Hematopoietic multipotent progenitor cell treated with erythropoietin and hydrocortisone succinate and interleukin-3 and kit ligand, for 8 days (in vitro differentiated cells): ENCODE measurements around the gene TBK1.

Source experiments
- DNase-seq: peaks from one replicate; pipeline ENCODE4 v3.0.0-alpha.2; 2015

The TBK1 gene

DNA sequence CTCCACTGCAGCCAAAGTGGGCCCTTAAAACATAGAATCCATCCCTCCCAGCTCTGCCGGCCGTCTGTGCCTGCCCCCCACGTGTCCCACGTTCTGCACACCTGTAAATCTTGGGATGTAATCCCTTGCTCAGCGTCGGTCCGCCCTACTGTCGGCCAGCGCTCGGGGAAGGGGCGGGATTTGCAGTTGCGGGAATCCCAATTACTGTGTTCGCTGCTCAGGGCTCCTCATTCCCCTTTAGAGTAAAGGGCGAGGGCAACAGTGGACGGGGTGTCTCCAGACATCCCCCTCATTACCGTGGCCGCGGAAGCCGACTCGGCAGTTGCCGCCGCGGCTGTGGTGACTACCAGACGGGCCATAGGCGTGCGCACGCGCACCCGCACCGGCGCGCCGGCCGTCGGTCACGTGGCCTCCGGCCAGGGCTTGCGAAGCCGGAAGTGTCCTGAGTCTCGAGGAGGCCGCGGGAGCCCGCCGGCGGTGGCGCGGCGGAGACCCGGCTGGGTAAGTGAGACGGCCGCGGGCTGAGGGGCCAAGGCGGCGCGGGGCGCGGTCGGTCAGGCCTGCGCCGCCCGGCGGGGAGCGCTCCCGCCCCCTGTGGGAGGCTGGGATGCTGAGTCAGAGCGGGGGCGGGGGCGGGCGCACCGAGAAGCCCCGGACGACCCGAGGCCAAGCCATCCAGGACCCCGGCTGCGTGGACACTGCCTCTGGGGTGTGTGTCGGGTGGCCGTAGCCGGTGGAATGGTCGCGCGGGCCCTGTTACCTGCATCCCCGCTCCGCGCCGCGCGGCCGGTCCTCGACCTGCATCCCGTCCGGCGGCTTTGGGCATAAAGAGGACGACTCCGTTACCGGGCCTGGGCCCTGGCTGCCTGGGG, at the start of gene TBK1:
TSS of gene TBK1 (plus strand) at position 434 of the 872 bp plus-strand sequence. CDS start 3,751 bp downstream, outside the sequence.
- peak; percentile 80 for DNase-seq

DNA sequence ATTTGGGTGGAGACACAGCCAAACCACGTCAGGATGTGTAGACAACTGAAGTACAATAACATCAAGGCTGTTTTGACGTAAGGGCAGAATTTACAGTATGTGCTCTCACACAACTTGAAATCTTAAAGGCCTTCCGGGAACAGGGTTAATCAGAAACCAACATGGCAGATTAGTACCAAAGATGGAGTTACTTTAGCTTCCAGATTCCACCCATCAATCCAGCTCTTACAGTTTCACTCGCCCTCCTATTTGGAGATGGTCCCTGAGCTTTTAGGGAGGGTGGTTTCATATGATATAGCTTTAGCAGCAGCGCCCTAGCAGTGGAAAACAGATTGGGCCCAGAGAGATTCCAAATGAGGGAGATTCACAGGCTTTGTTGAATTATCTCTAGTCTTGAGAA, 49.7 kb upstream of the TBK1 start:
- no peak for DNase-seq

DNA sequence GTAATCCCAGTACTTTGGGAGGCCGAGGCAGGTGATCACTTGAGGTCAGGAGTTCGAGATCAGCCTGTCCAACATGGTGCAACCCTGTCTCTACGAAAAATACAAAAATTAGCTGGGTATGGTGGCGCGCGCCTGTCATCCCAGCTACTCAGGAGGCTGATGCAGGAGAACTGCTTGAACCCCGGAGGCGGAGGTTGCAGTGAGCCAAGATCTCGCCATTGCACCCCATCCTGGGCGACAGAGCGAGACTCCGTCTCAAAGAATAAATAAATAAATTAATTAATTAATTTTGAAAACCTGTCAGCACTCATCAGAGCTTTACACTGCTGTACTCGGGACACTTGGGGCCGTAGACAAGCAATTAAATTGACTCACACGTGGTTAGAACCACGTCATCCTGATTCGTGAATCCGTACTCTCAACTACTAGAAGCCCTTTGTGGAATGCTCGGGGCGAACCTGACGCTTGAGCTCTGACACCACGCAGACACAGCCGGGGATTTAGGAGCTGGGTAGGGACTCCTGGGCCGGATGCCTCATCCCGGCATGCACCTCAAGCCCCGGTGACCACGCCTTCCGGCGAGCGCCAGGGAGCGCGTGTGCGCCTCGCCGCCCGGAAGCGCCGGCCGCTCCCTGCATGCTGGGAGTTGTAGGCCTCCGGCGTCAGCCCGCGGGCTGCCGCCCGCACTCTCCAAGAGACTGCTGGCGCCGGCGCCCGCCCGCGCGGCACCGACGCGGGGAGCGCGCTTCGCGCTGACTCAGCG, 48.0 kb upstream of the TBK1 start, which contains the start of gene XPOT:
TSS of gene XPOT (plus strand) at position 686 of the 763 bp plus-strand sequence. CDS start 5,644 bp downstream, outside the sequence.
- peak; percentile 95 for DNase-seq

DNA sequence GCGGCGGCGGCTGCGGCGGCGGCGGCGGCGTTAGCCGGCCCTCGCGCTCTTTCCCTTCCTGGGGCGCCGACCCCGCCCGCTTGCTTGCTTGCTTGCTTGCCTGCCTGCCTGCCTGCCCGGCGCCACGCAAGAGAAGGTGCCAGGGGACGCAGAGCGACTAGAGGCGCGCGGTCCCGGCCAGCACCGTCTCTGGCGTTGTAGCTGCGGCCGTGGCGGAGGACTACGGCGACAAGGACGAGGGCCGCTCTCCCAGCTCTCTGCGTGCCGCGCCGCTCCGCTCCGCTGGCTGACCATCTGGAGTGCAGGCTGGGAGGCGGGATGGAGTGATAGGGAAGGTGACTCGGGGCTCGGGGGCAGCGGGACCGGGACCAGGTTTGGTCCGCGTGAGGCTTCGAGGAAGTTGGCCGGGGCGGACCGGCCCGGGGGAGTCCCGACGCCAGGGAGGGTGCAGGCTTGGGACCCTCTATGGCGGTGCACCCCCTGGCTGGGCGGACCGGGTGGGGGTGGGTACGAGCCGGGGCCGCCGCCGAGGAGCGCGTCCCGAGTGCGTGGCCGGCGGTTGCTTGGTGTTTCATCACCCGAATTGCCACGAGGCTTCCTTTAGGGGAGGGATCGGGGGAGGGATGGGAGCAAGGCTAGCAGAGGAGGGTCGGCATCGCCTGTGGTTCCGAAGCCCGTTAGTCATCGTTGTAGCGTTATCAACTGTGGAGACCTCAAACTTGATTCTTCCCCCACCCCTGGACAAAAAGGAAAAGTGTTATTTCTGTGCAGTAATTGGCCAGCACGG, 47.3 kb upstream of the TBK1 start:
- DNase-seq: peak; percentile 80

DNA sequence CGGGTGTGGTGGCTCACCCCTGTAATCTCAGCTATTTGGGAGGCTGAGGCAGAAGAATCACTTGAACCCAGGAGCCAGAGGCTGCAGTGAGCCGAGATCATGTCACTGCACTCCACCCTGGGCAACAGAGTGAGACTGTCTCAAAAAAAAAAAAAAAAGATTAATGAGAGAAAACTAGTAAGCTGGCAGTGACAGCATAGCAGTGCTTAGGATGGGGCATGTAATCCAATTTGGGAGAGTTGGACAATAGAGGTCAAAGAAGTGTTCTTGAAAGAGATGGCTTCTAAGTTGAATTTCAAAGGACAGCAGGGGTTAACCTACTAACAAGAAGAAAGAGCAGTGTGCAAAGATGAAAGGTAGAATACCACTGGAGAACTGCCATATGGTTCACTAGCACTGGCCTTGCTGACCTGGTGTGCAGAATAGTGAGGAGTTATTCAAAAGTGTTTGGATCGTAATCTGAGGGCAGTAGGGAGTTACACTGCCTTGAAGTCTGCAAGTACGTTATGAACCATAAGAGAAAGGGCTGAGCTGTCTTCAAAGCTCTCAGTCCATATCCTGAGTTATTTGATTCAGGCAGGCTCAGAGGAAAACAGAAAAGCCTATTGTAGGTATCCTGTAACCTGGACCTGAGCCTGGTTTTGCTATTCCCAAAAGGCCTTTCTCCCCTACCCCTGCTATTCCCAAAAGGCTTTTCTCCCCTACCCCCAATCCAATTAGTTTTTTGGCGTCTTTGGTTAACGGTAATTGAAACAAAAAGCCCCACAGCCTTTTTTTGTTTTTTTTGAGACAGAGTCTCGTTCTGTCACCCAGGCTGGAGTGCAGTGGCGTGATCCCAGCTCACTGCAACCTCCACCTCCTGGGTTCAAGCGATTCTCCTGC, 44.3 kb upstream of the TBK1 start:
- DNase-seq: peak; percentile 13

DNA sequence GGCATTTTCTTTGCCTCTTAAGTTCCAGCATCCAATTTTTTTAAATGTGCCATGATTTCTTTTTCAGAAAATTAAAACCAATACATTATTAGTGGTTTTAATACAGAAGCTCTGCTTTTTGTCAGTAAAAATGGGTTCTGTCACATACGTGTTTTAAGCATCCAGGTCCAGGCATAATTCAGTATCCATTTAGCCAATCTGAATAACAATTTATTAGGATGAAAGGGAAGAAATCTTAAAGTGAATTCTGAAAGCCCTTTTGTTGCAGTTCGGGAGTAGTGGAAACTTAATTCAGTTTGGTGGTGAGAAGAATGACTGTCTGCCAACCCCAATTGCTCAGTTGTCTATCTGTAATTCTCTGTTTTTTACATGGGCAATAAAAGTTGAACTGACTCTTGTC, 40.5 kb upstream of the TBK1 start:
- no peak for DNase-seq

DNA sequence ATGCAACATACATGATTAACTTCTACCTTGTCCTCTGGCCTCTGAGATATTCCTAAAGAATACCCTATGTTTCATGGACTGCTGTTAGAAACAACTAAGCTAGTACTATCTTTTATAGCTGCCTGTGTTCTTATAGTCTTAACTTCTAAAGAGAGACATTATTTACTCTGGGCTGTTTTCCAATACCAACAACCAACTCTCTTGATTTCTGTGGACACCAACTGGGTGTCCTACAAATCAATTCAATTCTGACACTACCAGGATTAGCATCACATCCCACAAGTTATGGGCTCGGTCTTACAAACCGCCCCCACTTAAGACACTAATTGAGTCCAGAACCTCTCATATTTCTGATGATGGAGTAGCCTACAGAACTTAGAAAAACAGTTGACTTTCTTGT, 39.5 kb upstream of the TBK1 start:
- no peak for DNase-seq

DNA sequence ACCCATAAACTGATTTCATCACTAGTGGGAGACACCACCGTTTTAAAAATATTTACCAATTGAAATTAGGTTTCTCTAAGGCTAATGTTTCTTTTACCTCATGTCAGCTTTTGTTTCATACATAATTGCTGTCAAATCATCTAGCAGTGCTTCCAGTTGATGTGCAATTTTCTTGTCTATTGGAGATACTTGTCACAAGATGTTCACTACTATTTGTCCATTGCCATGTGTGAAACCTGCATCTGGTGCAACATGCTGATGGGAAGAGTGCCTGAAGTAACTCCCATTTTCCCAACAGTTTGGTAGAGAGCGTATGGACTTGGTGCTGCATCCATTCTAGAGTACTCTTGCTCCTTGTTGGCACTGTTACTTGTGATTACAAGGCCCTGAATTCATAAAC, 38.0 kb upstream of the TBK1 start:
- DNase-seq: no peak

DNA sequence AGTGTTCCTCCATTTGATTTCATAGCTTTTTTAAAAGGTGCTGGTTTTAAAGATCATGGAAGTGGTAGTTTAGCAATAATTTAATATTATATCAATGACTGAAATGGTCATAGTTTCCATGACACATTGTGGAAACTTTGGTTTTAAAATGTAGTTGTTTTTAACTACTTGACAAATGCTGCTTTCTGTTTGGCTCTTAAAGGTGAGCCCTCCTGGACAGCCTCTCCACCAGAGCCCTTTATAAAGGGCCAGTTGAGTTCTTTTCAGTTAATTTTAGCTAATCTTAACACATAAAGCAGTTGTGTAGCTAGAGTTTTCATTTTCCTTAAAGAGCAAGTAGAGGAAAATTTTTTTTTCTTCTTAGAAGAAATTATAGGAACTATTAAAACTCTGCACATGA, 33.7 kb upstream of the TBK1 start:
- no peak for DNase-seq

DNA sequence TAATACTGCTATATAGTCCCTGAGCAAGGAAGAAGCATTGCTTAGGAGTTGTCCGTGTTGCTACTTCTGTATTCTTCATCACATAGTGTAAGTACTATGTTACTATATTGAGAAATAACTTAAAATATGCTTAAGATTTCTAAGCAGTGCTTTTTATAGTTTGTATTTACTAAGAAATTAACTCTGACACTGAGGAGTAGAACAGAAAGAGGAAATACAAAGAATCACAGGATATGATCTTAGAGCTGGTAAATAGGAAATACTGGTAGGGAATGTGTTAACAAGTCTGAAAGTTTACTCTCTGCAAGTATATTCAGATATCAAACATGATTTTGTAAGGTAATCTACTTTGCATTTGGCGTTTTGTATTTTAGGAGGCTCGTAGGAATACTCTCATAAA, 32.2 kb upstream of the TBK1 start:
- DNase-seq: no peak

DNA sequence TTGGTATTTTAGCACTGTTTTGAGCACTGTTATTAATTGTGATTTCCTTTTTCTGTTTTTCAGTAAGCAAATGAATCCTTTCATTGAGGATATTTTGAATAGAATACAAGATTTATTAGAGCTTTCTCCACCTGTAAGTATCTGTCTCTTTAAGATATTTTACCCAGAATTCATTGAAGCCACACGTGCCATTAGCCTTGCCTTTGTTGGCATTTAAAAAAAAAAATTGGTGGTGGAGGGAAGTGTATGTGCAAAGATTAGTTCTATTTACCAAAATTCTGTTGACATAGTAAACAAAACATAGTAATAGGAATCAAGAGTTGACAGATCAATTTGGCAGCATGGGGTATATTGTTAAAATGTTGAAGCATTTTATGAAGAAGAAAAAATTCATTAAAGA, 23.9 kb upstream of the TBK1 start:
- no peak for DNase-seq

DNA sequence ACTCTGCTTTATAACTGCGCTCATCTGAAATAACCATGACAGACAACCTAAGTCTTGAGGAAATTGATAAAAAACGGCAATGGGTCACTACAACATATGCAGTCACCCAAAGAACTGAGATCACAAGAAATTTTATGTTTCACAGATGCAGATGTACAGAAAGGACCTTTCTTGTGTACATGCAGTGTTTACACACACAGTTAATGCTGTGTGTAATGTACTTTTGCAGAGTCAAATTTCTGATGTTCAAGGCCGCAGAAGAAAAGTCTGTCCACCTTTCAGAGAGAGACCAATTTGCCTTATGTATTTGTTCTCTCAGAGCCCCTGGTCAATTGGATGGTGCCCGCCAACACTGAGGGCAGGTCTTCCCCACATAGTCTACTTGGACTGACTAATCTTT, 23.0 kb upstream of the TBK1 start:
- DNase-seq: no peak

DNA sequence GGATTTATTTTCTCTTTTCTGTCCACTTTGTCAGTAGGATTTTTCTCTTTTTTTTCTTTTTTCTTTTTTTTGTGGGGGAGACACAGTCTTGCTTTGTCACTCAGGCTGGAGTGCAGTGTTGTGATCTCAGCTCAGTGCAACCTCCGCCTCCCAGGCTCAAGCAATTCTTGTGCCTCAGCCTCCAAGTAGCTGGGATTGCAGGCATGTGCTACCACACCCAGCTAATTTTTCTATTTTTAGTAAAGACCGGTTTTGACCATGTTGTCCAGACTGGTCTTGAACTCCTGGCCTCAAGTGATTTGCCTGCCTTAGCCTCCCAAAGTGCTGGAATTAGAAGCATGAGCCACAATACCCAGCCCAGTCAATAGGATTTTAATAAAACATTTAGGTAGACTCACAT, 21.0 kb upstream of the TBK1 start:
- DNase-seq: no peak

DNA sequence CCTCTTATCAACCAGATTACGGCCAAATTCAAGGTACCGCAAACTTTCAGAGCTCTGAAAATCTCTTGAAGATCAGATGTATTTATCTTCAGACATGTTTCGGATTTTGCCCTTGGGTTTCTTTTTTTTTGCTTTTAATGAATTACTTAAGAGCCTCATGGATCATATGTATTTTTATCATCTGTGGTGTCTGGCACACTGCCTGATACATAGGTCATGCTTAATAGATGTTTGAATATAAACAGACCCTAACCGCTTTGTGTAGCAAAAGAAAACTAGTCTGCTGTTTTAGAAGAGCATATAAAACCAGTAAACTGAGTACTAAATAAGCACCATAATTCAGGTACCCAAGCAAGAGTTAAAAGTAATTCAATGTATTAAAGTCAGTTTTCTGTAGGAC, 20.1 kb upstream of the TBK1 start:
- no peak for DNase-seq

DNA sequence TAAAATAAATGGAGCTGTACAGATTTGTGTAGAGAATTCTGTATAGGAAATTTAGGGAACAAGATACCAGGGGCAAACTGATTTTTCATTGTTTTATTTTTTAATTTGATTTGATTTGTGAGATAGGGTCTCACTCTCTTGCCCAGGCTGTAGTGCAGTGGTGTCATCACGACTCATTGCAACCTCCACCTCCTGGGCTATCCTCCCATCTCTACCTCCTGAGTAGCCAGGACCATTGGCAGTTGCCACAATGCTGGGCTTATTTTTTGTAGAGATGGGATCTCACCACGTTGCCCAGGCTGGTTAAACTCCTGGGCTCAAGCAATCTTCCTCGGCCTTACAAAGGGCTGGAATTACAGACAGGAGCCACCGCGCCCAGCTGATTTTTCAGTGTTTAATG, 18.0 kb upstream of the TBK1 start:
- no peak for DNase-seq

DNA sequence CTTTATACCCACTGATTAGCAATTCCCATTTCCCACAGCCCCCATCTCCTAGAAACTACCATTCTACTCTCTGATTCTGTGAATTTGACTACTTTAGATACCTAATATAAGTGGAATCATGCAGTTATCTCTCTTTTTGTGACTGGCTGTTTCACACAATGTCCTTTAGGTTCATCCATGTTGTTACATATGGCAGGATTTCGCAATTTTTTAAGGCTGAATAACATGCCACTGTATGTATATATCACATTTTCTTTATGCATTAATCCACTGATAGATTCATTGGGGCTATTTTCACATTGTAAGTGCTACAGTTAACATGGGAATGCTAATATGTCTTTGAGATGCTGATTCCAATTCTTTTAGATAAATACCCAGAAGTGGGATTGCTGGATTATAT, 11.8 kb upstream of the TBK1 start:
- no peak for DNase-seq

DNA sequence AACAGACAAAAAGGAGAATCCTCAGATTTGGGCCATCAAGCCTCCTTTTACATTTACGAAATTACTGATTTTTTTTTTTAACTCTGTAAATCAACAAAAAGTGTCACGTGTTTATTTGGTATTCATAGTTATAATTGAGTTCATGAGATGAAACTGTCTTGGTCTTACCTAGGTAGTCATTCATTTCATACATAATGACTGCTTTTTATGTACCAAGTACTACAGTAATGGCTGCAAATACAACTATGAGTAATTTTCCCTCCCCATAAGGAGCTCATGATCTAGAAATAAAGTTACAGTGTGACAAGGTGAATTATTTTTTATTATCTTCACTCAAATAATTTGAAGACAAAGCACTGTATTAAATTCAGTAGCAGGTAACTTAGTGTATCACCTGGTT, 6.4 kb upstream of the TBK1 start:
- no peak for DNase-seq

DNA sequence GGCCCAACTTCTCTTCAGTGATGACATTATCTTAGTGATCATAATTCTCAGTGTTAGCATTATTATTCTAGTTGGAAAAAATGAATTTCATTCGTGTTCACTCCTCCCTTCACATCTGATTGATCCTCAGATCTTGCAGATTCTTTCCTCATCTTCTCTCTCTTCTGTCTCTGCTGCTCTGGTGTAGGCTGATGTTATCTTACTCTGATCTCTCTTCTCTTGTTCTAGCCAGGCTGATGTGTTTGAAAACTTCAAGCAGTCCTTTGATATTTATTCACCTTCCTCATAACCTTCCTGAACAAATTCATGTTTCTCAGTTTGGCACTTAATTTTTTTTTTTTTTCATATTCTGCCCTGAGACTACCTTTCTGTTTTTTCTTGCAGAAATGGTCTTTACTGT, 5.6 kb upstream of the TBK1 start:
- DNase-seq: no peak

DNA sequence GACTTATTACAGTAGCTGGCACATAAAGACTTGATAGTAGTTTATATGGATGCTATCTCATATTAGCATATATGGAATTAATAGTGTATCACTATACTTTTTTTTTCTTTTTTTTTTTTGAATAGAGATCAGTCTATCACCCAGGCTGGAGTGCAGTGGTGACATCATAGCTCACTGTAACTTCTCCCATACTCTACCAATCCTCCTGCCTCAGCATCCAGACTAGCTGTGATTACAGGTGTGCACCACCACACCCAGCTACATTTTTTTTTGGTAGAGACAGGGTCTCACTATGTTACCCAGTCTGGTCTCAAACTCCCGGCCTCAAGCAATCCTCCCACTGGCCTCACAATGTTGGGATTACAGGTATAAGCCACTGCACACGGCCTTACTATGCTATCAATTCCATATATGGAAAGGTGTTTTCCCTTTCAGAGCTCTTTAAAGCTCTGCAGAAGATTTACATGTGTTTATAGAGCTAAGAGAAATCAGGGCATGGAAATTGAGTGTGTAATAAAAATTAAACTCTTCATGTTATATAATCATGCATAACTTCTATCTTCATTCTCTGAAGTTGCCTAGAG, 1.8 kb upstream of the TBK1 start:
- DNase-seq: no peak

DNA sequence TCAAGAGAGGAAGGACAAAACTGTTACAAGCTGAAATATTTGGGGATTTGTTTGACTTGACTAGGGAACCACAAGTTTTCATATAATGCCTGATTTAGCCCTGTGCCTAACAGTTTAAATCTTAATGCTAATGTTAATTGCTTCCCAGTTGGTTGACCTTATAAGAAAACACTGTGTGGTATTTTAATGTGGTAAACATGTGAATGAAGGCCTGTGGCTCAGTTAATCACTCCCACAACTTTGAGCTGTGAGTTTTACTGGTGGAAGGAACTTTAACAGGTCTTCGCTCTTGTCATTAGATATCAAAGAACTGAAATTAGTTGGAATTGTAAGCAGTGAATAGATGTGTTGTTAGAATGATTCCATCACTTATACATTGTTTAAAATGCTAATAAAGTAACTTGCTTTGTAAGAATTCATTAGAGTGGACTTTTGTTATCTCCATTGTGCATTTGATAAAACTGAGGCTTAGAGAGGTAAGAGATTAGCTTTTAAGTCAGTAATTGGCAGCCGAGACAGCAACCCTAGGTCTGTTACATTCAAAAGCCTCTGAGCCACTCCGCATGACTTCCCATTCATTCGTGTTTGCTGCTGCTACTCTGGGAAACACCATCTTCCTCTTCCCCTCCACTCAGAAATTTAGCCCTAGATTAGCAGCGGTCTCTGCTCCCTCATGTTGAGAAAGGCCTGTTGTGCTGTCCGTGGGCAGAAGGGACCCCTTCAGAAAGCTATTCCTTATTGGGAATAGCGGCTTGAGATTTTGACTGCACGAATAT, 1.0 kb upstream of the TBK1 start:
- DNase-seq: peak; percentile 44
